ENCODE results near the gene PGS1.

Gene PGS1

GRCh38 chr17:78428025-78428575 is 49.7 kb downstream of the PGS1 start:
- no peak for DNase-seq

DNA sequence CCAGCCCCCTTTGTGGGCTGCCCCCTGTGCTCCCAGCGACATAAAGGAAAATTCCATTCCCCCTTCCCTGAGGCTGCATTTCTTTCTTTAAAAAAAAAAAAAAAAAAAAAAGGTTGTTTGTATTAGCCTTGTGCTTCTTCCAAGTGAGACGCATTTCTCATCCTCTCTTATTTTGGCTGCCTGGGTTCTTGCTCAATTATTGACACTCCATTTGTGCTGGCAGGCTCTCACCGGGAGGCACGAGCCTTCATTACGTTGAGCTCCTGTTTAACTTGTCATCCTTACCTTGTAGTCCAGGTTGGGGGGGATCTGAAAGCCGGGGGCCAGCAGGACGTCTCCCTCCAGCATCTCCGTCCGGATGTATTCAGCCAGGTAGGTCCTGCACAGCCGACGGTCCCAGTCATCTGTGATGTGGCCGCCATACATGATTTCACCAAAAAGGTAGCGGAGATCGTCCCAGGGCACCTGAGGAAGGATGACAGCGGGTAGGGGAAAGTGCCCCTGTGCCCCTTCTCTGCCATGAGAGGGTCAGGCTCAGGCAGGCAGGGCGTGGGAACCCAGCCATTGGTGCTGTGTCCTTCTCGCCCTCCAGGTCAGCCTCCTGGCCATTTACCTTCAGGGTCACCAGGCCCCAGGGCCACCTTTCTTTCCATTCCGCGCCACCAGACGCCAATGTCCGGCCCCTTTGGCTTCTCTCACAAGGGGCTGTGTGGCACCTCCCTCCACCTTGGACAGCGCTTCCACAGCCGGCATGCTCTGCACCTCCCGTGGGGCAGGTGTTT is 50.6 kb downstream of the PGS1 start:
- DNase-seq: no peak

- no peak for DNase-seq
Observed at GRCh38 chr17:78429618-78429995, 51.2 kb downstream of the PGS1 start.

- DNase-seq: no peak
Observed at GRCh38 chr17:78430892-78431691, 52.6 kb downstream of the PGS1 start.

GRCh38 chr17:78431692-78431958 is 53.2 kb downstream of the PGS1 start:
- DNase-seq: no peak

DNA sequence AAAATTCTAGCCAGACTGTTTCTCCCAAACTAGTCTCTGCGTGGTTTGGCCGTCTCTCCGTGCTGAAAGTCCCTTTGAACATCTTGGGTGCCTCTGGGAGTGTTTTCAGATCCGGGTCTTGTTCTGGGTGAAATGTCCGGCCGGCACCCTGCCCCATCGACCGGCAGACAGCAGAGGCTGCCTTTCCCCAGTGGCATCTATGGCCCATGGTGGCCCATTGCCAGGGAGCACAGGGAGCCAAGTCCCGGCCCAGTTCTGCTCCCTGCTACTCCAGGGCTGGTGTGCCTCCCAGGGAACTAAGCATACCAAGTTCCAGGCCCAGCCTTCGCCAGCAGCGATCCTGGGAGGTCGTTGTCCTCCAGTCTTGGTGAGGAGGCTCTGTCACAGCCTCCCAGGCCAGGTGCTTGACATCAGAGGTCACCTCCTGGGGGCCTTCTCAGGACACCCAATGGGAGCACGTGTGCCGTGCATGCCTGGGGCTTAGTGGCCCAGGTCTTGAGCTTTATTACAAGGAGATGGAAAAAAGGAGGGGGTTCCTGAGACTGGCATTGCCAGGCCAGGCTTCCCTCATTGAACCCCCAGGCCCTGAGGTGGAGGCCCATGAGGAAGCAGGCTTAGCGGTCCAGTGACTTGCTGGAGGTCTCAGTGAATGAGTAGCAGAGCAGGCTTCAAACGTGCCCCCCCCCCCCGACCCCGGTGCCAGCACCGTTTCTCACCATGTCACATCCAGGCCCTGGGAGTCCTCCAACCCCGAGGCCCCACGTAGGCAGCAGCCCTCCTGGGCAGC is 54.0 kb downstream of the PGS1 start:
- DNase-seq: no peak

DNA sequence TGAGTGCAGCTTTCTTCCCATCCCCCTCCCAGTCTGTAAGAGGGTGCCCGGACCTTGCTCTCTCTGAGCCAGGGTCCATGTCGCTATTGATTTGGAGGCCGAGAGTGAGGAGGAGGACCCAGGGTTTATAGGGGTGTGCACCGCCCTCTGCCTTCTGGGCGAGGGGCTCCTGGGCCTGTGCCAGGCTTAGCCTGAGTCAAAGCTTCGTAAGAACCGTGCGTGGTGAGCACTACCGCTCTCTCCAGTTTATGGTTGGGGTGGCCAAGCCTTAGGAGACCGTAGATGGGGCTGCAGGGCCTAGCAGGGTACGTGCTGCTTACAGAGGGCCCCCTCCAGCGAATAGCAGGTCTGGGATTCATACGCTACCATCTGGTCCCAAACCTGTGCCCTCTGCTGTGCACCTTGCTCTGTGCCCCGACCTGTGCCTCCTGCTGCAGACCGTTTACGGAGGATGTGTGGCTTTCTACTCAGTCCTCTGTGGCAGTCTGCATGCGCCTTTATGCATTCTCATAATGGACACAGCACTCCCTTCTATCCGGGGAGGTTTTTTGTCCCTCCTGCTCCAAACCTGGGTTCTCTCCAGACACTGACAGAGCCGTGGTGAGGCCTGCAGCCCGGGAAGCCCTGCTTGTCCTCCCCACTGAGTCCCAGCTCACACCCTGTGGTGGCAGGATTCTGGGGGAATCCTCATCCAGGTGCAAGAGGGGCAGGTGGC is 54.7 kb downstream of the PGS1 start:
- no peak for DNase-seq

DNA sequence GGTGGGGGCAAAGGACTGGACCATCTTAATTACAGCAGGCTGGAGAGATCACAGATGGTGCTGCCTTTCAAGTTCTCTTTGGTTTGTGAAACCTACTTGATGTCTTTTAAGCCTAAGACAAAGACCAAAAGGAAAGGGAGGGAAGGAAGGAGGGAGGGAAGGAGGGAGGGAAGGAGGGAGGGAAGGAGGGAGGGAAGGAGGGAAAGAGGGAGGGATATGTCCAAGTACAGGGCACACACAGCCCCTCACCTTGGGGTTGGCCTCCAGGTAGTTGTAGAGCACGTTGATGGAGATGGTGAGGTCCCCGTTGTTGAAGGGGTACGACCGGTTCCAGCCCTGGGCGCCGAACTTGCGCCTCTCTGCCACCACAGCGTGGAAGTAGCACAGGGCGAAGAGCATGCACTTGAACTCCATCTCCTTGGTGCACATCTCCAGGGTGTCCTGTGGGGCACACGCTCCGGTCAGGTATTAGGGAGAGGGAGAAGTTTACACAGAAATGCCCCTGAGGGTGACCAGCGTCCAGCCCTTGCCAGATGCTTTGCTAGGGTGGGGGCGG is 55.4 kb downstream of the PGS1 start:
- DNase-seq: no peak

GRCh38 chr17:78434455-78435329 is 56.2 kb downstream of the PGS1 start:
- no peak for DNase-seq

DNA sequence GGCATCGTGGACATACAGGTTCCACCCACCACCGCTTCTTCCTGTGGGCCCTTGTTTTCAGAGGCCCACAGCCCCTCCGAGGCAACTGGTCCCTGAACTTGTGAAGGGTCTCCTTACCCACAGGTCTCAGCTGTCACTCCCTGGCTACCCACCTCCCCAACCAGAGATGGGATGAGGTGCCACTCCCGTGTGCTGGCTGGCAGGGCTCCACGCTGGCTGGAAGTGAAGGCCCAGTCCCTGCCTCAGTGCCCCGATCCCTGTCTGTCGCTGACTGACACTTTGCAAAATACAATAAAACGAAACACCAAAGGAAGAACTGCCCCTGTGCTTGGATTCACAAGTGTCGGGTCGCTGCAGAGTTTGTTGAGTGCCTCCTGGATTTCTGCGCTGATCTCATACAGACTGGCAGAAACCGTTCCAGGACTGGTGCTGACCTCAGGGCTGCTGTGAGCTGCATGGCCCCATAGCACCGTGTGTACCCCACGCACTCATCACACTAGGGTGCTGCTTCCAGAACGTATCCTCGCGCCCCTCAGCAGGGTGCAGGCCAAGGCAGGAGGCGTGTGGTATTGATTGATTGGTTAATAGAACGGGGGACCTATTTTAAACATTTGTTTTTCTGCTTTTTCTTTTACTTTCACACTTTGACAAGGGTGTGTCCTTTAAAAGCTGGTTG is 57.0 kb downstream of the PGS1 start:
- DNase-seq: no peak

- DNase-seq: no peak
Observed at GRCh38 chr17:78437508-78438169, 59.2 kb downstream of the PGS1 start.

DNA sequence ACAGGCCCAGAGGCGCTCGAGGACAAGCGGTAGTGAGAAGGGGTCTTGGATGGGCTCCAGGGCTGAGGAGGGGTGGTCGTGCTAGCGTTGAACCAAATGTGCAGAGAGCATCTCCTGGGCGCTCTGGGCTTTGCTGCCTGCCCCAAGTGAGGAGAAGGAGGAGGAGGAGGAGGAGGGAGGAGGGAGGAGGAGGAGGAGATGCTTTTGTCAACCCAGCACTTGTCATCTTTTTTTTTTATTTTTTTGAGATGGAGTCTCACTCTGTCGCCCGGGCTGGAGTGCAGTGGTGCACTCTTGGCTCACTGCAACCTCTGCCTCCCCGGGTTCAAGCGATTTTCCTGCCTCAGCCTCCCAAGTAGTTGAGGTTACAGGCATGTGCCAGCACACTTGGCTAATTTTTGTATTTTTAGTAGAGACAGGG is 59.8 kb downstream of the PGS1 start:
- DNase-seq: no peak

GRCh38 chr17:78438694-78439325 is 60.4 kb downstream of the PGS1 start:
- no peak for DNase-seq

- no peak for DNase-seq
Observed at GRCh38 chr17:78441271-78441971, 63.0 kb downstream of the PGS1 start.

GRCh38 chr17:78442648-78443218 is 64.3 kb downstream of the PGS1 start:
- no peak for DNase-seq

DNA sequence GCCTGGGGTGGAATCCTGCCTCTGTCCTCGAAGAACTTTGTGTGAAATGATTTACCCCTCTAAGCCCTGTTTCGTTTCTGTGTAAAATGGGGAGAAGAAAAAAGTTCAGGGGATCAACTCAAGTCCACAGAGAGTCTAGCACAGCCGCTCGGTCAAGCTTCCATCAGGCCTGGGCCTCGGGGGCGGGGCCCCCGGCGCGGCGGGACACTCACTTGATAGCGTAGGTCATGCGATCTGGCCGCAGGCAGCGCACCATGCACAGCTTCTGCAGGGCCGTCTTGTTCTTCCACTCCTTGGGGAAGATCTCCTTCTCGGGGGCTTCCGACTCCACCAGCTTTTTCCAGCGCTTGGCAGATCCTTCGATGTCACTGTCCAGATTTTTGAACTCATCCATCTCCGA is 65.9 kb downstream of the PGS1 start:
- no peak for DNase-seq

- no peak for DNase-seq
Observed at GRCh38 chr17:78446833-78447232, 68.4 kb downstream of the PGS1 start.

GRCh38 chr17:78448356-78448993 is 70.0 kb downstream of the PGS1 start:
- no peak for DNase-seq

Measured in activated T-cell treated with anti-CD3 and anti-CD28 coated beads, Interleukin-2, amount 50 U/mL, for 48 hours (primary cell).